ENCODE results near the gene ST3GAL5.
"Not testable (repeated sequence)": the region's sequence is repeated elsewhere in the genome, so short reads cannot be mapped to it uniquely, and the experiment has no call there.

The ST3GAL5 gene

GRCh38 chr2:85893428-85894258 lies 4.9 kb upstream of the ST3GAL5 start:
- DNase-seq: no peak

DNA sequence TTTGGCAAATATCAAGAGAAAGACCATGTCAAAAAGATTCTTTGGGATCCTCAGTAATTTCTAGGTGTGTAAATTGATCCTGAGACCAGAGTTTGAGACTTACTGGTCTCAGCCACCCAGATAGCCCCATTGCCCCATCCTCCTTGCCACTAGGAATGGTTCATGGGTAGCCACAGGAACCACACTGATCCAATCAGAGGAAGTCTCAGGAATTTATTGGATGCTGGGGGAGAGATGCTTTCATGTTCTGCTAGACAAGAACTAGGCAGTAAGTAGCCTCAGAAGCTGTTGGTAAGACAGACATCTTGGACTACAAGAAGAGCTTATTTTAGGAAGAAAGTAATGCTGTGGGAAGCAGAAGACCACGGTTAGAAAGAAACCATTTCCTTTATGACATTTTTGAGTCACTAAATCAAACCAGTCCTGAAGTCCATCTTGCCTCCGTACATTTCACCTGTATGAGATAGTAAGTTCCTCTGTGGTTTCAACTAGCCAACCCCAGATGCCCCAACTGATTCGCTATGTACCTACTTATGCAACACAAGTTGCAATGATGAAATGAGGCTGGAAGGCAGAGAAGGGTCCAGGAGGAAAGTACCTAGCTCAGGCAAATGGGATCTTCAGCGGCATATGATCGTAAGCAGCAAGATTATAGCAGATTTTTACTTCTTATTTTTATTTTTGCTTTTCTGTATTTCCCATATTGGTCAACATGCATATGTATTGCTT lies 3.6 kb upstream of the ST3GAL5 start:
- DNase-seq: no peak

DNA sequence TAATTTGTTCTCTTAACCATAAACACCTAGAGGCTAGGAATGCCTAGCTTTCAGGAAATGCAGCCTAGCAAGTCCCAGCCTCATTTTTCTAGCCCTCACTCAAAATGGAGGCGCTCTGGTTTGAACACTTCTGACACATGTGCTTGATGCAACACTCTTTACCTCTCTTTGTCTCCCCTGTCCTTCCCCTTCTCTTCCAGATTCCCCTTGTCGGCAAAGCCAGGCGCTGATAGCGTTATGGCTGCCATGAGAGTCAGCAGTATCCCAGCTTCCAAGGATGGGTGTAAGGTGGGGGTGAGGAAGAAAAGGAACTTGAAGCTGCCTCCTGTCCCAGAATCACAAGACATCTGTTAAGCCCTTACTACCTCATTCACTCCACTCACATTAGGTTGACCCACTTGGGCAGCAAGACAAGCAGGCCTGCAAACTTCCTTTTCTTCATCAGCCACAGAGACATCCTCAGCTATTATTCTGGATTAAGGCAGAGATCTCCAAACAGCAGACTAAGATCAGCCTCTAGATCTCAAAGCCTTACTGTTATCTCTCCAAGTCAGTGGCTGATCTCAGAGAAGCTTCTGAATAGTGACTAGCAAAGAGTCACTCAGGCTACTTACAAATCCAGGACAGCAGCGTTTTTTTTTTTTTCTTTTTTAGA lies 1.9 kb upstream of the ST3GAL5 start:
- DNase-seq: no peak

- no peak for DNase-seq
Observed at GRCh38 chr2:85889627-85890281, 964 bp upstream of the ST3GAL5 start.

DNA sequence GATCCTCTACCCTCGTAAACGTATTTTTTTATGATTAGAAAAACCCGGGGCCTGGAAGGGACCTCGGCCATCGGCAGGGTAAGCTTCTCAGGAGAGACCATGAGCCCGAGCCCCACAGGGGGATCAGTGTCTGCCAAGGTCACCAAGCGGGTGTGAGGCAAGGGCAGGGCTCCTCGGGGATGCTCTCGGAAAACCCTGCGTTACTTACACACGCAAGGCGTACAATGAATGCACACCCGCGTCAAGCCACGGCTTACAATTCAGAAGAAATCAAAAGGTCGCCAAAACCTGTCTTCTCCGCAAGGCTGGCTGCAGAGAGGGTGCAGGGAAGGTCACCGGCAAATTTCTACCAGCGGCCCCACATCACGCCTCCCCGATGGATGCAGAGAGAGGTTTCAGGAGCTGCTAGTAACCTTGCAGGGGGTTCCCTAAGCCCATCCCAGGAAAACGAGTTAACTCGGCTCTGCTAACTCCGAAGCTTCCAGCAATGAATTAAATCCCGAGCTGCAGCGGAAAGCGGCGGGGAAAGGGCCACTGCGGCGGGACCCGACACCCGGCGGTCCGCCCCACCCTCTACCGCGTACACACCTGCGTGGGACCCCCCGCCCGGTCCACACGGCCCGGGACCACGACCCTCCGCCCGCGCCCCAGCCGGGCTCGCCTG lies 638 bp downstream of the ST3GAL5 start:
- peak in 1 of 2 experiments; percentile 34 for DNase-seq

- DNase-seq: peak in 1 of 2 experiments; percentile 38
Observed at GRCh38 chr2:85887566-85888019, 1.2 kb downstream of the ST3GAL5 start.

DNA sequence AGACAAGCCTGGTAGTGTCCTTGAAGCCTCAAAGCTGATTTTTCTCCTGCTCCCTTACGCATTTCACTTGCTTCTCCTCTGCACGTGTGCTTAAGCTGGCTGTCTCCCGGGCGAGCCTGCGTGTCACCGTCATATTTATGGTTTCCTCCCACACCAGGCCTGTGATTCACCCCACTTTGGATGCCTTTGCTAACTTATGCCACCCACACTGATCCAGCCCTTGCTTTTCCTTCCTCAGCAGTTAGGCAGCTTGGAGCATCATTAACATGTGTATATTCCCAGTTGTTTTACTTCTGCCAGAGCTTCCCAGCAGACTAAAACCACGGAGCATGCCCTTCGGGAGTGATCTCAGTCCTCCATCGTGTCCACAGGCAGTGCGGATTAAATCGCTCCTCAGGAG lies 2.2 kb downstream of the ST3GAL5 start:
- peak; percentile 59 to 68 for DNase-seq

GRCh38 chr2:85886141-85886540 lies 2.6 kb downstream of the ST3GAL5 start:
- no peak for DNase-seq

DNA sequence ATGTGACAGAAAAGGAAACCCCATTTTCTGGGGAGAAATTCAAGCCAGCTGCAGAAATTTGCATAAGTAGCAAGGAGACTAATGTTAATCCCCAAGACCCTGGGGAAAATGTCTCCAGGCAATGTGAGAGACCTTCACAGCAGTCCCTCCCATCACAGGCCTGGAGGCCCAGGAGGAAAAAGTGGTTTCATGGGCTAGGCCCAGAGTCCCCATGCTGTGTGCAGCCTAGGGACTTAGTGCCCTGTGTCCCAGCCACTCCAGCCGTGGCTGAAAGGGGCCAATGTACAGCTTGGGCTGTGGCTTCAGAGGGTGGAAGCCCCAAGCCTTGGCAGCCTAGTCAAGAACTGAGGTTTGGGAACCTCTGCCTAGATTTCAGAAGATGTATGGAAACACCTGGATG lies 7.0 kb downstream of the ST3GAL5 start:
- DNase-seq: not testable (repeated sequence)

DNA sequence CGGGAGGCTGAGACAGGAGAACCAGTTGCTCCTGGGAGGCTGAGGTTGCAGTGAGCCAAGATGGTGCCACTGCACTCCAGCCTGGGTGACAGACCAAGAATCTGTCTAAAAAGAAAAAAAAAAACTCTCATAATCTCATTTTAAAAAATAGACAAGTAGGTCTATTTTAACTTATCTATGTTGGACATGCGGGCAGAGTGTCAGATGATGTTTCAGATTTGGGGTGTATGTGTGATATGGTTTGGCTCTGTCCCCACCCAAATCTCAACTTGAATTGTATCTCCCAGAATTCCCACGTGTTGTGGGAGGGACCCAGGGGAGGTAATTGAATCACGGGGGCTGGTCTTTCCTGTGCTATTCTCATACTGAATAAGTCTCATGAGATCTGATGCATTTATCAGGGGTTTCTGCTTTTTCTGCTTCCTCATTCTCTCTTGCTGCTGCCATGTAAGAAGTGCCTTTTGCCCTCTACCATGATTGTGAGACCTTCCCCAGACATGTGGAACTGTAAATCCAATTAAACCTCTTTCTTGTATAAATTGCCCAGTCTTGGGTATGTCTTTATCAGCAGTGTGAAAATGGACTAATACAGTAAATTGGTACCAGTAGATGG lies 8.0 kb downstream of the ST3GAL5 start:
- DNase-seq: not testable (repeated sequence)

- DNase-seq: no peak
Observed at GRCh38 chr2:85878719-85879370, 9.9 kb downstream of the ST3GAL5 start.

DNA sequence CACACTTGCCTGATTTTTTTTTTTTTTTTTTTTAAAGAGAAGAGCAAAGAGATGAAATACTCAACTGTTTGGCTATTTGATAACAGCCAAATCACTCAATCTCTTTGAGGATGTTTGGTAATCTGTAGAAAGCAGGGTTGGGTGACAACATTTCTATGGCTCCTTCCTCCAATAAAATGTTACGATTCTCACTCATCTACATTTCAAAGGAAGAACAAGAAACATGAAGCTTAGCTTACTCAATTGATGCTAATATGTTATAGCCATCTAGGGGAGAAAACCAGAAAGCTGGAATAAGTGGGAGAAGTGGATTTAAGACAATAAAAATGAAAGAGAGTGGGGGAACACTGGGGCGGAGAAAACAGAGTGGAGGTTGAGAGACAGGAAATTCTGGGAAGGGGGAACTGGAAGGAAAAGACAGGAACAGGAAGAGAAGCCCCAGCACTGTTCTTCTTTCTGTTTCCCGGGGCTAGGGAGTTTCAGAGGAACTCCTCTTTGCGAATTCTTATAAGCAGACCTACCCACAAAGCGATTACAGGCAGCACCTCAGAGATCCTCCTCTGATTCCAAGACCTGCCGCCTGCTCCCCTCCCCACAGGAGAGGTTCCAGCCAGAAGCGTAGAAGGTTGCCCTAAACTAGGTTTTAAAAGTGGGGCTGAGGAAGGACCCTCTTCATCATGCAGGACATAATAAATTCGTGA lies 13.3 kb downstream of the ST3GAL5 start:
- no peak for DNase-seq

DNA sequence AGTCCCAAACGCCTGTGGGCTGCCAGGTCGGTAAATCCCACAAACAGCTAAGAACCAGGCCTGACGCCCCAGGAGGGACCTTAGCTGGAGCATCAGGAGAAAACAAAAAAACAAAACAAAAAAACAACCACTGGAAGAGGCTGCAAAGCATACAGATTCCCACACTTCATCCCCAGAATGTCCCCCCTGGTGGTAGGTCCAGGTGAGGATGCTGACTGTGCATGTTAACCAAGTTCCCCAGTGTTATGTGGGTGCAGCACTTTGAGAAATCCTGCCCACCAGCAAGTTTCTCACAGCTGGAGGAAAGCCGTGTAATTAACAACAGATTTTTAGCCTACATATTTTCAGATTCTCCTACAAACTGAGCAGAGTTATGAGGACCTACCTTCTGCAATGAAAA lies 15.1 kb downstream of the ST3GAL5 start:
- DNase-seq: no peak

DNA sequence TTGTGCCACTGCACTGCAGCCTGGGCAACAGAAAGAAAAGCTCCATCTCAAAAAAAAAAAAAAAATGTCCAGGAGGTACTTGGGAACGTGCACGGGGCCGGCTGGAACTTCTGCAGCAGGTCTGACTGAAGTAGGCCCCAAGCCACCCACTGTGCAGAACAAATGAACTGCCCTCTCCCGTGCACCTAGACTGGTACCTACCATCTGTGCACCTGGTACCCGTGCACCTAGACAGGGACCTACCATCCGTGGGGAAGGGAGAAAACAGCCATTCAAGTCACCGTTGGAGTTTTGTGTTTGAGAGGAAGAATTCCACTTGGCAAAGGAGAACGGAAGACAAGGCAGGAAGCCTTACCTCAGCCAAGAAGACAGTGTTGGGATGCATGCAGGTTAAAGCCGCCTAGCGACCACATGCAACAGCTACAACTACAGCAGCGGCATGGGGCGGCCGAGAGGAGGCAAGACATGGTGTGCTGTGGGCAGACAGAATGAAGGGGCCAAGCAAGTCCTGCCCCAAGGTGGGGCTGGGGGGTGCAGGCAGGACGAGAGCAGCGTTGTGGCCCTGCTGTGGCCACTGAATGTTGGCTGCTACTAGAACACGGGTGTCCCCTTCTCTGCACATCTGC lies 16.1 kb downstream of the ST3GAL5 start:
- DNase-seq: no peak

DNA sequence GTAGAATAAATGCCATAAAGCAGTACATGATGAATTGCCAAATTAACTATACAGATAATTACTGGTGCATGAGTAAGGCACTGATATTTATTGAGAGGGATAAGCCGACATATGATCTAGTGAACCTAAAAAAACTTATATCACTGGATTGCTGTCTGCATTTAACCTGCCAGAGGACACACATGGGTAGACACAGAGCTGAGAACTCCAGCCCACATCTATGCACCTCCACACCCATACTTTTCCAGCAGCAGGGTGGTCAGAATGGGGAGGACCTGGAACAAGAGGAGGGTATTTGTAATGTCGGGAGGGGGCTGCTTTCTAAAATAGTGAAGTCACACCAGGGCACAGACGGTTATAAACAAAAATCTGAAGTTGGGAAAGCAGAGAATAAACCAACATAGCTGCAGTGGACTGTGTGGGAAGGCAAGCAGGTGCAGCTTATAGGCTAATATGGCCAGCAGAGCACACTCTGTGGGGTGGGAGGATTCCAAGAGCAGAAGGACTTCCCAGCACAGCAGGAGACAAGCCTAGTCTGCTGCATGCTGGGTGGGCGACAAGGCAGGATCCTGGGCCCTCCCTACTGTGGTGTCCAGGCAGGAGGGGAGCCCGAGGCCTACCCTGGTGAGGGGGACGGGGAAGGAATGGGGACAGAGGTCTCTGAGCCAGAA lies 17.2 kb downstream of the ST3GAL5 start:
- no peak for DNase-seq

DNA sequence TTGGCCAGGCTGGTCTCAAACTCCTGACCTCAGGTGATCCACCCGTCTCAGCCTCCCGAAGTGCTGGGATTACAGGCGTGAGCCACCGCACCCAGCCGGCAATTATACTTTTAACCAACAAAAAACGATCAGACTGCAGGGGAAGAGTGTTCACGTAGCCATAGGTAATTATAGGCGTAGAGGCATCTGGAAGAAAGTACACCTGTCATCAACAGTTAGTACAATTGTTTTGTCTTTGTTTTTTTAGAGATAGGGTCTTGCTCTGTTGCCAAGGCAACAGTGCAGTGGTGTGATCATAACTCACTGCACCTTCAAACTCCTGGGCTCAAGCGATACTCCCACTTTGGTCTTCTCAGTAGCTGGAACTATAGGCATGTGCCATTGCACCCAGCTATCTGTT lies 20.0 kb downstream of the ST3GAL5 start:
- DNase-seq: no peak

DNA sequence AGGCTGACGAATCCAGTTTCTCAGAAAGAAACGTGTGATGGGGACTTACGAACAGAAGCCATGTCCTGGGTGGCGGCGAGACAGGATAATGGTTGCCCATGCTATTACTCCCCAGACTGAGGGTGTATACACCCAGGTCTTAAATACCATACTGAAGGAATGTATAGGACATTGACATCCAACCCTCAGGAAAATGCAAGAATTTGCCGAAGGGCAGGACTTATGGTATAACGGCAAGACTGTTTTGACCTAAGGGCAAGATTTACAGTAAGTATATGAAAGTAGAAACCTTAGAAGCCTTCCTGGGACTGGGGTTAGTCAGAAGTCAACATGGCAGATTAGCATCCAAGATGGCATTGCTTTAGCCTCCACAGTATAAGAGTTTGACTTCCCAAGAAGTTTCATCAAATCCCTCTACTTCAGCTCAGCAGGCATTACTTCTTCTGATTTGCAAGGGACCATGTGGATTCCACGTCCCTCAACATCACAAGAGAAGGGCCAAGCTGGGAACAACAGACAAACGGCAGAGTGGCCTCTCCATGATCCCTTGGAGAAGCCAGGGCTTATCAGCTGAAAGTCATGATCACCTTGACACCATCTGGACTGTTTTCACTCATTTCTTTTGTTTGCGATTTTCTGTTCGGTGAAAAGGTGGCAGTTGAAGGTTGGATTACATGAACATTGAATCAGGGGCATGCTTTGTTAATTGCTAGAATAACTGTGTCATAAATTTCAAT lies 21.1 kb downstream of the ST3GAL5 start:
- no peak for DNase-seq

DNA sequence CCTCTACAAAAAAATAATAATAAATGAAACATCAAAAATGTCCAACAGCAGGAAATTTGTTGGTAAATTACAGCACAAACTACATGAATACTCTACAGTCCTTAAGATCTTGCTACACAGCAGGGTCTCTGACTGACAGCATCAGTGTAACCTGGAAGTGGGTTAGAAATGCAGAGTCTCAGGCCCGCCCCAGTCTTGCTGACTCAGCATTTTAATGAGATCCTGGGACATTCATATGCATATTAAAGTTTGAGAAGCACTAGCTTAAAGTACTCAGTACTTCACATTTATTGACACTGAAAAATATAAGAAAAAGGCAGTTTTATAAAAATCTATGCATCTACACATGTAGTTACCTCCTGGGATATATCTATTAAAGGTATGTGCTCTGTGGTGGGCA lies 21.7 kb downstream of the ST3GAL5 start:
- DNase-seq: no peak

DNA sequence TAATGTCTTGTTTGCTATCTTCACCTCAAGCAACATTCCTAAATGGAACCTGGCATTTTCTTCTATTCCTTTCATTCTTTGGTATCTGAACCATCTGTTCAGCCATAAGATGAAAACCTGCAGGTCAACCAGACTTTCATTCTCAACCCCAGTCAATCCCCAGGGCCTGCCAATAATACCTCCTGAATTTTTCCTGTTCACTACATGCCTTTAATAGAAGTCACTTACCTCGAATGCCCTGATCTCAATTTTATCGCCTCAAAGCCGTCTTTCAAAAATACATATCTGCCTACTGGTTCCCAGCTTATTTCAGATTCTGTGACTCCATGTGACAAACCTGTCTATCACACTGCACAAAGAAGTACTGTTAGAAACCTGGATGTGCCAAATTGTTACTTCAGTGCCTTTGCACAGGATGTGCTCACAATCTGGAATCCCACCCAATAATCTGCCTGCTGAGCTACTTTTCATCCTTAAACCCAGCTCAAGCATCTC lies 22.6 kb downstream of the ST3GAL5 start:
- no peak for DNase-seq
